Measurements from ENCODE around the gene USP28.

The USP28 gene

DNA sequence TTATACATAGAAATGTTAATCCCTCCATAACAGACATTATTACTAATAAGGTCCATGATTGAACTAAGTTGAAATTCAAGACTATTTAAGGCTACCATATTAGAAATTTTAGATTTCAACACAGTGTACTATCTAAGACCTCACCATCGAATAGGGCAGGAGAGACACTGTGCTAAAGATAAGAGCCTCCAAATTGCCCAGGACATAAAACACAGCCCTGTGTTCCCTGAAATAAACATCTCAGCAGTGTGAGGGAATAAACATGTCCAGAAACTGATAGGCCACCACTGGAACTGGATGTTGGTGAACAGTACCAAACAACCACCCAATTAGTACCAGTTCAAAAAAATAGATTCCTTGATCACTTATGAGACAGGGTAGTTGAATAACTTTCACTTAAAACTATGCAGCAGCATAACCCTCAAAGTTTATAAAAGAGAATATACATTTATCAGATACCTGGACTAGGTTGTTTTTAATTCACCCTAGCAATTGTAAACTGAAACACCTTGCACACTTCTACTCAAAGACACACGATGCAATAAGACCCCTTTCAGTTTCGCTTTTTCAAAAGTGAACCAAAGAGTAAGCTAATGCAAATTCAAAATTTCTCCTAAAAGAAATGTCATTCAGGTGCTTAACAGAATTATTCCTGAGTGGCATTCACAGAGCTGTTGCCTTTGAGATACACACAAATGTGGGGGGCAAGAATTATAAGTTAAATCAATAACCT, 34.3 kb downstream of the USP28 start:
- H3K27ac ChIP-seq (ENCODE audit: insufficient read depth, low read length, poor library complexity, severe bottlenecking): no peak overlapping the region
- no peak overlapping the region for H3K4me3 ChIP-seq (ENCODE audit: insufficient read depth, low read depth, low read length, poor library complexity, severe bottlenecking)
- DNase-seq: no peak

GRCh38 chr11:113839842-113840241, 35.5 kb downstream of the USP28 start:
- no peak for DNase-seq
- Histone ChIP-seq H3K4me3 (ENCODE audit: insufficient read depth, low read depth, low read length, poor library complexity, severe bottlenecking) (no peak overlapping the region), H3K4me1 (ENCODE audit: control insufficient read depth, insufficient read depth, low read length, poor library complexity, severe bottlenecking) (no peaks in the 10 kb centered on the region), H3K9me3 (ENCODE audit: control insufficient read depth, low read length) (no peaks in the 10 kb centered on the region), H3K27me3 (replicated peaks; ENCODE audit: control insufficient read depth, insufficient read depth, low read length, poor library complexity, severe bottlenecking) (no peaks in the 10 kb centered on the region), H3K36me3 (ENCODE audit: control insufficient read depth, insufficient read depth, low read length) (no peaks in the 10 kb centered on the region), H3K27ac (ENCODE audit: insufficient read depth, low read length, poor library complexity, severe bottlenecking) (no peak overlapping the region)

More for the DNA sequence above, 34.3 kb downstream of the USP28 start:
- Histone ChIP-seq H3K9me3 (ENCODE audit: control insufficient read depth, low read length) (no peaks in the 10 kb centered on the region), H3K4me1 (ENCODE audit: control insufficient read depth, insufficient read depth, low read length, poor library complexity, severe bottlenecking) (no peaks in the 10 kb centered on the region), H3K27me3 (replicated peaks; ENCODE audit: control insufficient read depth, insufficient read depth, low read length, poor library complexity, severe bottlenecking) (no peaks in the 10 kb centered on the region), H3K36me3 (ENCODE audit: control insufficient read depth, insufficient read depth, low read length) (no peaks in the 10 kb centered on the region)

DNA sequence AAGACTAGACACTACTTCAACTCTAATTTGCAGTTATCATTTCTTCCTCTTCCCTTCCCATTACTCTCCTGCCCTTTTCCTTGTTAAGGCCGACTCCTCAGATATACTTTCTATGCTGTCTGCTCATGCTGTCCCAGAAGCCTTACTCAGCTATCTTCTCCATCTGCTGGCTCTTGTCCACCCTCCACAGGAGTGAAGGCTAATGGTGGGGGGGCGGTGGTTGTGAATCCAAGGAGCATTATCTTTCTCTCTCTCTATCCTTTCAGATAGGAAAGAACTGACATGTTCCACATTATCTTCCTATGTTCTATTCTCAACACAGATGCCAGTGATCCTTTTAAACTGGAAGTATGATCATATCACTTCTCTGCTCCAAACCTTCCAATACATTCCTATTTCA, 37.4 kb downstream of the USP28 start:
- DNase-seq: no peak
- H3K36me3 ChIP-seq (ENCODE audit: control insufficient read depth, insufficient read depth, low read length): no peaks in the 10 kb centered on the region
- no peaks in the 10 kb centered on the region for H3K9me3 ChIP-seq (ENCODE audit: control insufficient read depth, low read length)
- H3K4me3 ChIP-seq (ENCODE audit: insufficient read depth, low read depth, low read length, poor library complexity, severe bottlenecking): no peak overlapping the region
- no peaks in the 10 kb centered on the region for H3K27me3 ChIP-seq (replicated peaks; ENCODE audit: control insufficient read depth, insufficient read depth, low read length, poor library complexity, severe bottlenecking)
- no peak overlapping the region for H3K27ac ChIP-seq (ENCODE audit: insufficient read depth, low read length, poor library complexity, severe bottlenecking)
- no peaks in the 10 kb centered on the region for H3K4me1 ChIP-seq (ENCODE audit: control insufficient read depth, insufficient read depth, low read length, poor library complexity, severe bottlenecking)

DNA sequence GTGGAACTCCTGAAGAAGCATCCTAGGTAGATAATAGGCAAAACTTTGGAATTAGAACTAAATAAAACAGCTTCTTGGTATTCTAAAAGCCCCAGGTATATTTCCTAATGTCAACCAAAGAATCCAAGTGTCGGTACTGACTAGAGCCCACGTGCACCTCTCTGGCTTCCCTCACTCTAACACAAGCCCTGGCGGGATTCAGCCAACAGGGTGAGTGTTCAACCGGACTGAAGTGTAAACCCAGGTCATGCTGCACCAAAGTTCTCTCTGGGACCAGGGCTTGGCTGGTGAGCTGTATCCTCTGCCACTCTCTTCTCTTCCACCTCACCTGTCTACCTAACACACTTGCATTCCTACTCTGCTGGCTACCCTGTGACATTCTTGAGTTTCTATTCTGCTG, 40.1 kb downstream of the USP28 start:
- no peaks in the 10 kb centered on the region for H3K9me3 ChIP-seq (ENCODE audit: control insufficient read depth, low read length)
- no peak for DNase-seq
- no peaks in the 10 kb centered on the region for H3K36me3 ChIP-seq (ENCODE audit: control insufficient read depth, insufficient read depth, low read length)
- H3K27ac ChIP-seq (ENCODE audit: insufficient read depth, low read length, poor library complexity, severe bottlenecking): no peak overlapping the region
- H3K4me3 ChIP-seq (ENCODE audit: insufficient read depth, low read depth, low read length, poor library complexity, severe bottlenecking): no peak overlapping the region
- no peaks in the 10 kb centered on the region for H3K27me3 ChIP-seq (replicated peaks; ENCODE audit: control insufficient read depth, insufficient read depth, low read length, poor library complexity, severe bottlenecking)
- H3K4me1 ChIP-seq (ENCODE audit: control insufficient read depth, insufficient read depth, low read length, poor library complexity, severe bottlenecking): no peaks in the 10 kb centered on the region

GRCh38 chr11:113833151-113833550, 42.2 kb downstream of the USP28 start:
- H3K9me3 ChIP-seq (ENCODE audit: control insufficient read depth, low read length): no peaks in the 10 kb centered on the region
- no peak overlapping the region for H3K4me3 ChIP-seq (ENCODE audit: insufficient read depth, low read depth, low read length, poor library complexity, severe bottlenecking)
- H3K27ac ChIP-seq (ENCODE audit: insufficient read depth, low read length, poor library complexity, severe bottlenecking): no peak overlapping the region
- H3K4me1 ChIP-seq (ENCODE audit: control insufficient read depth, insufficient read depth, low read length, poor library complexity, severe bottlenecking): no peaks in the 10 kb centered on the region
- DNase-seq: no peak
- no peaks in the 10 kb centered on the region for H3K27me3 ChIP-seq (replicated peaks; ENCODE audit: control insufficient read depth, insufficient read depth, low read length, poor library complexity, severe bottlenecking)
- no peaks in the 10 kb centered on the region for H3K36me3 ChIP-seq (ENCODE audit: control insufficient read depth, insufficient read depth, low read length)

GRCh38 chr11:113831314-113831713, 44.1 kb downstream of the USP28 start:
- Histone ChIP-seq H3K27me3 (replicated peaks; ENCODE audit: control insufficient read depth, insufficient read depth, low read length, poor library complexity, severe bottlenecking) (no peaks in the 10 kb centered on the region), H3K4me1 (ENCODE audit: control insufficient read depth, insufficient read depth, low read length, poor library complexity, severe bottlenecking) (no peaks in the 10 kb centered on the region), H3K27ac (ENCODE audit: insufficient read depth, low read length, poor library complexity, severe bottlenecking) (no peak overlapping the region), H3K36me3 (ENCODE audit: control insufficient read depth, insufficient read depth, low read length) (peaks cover 3% of the 10 kb centered on the region), H3K9me3 (ENCODE audit: control insufficient read depth, low read length) (no peaks in the 10 kb centered on the region), H3K4me3 (ENCODE audit: insufficient read depth, low read depth, low read length, poor library complexity, severe bottlenecking) (no peak overlapping the region)
- DNase-seq: no peak

- peaks cover 3% of the 10 kb centered on the region for H3K36me3 ChIP-seq (ENCODE audit: control insufficient read depth, insufficient read depth, low read length)
- no peaks in the 10 kb centered on the region for H3K27me3 ChIP-seq (replicated peaks; ENCODE audit: control insufficient read depth, insufficient read depth, low read length, poor library complexity, severe bottlenecking)
- no peaks in the 10 kb centered on the region for H3K4me1 ChIP-seq (ENCODE audit: control insufficient read depth, insufficient read depth, low read length, poor library complexity, severe bottlenecking)
- no peak overlapping the region for H3K4me3 ChIP-seq (ENCODE audit: insufficient read depth, low read depth, low read length, poor library complexity, severe bottlenecking)
- DNase-seq: no peak
- H3K27ac ChIP-seq (ENCODE audit: insufficient read depth, low read length, poor library complexity, severe bottlenecking): no peak overlapping the region
- no peaks in the 10 kb centered on the region for H3K9me3 ChIP-seq (ENCODE audit: control insufficient read depth, low read length)
Observed at GRCh38 chr11:113829751-113830150, 45.6 kb downstream of the USP28 start.

GRCh38 chr11:113828191-113828590, 47.2 kb downstream of the USP28 start:
- no peak for DNase-seq
- Histone ChIP-seq H3K27ac (ENCODE audit: insufficient read depth, low read length, poor library complexity, severe bottlenecking) (no peak overlapping the region), H3K9me3 (ENCODE audit: control insufficient read depth, low read length) (no peaks in the 10 kb centered on the region), H3K4me3 (ENCODE audit: insufficient read depth, low read depth, low read length, poor library complexity, severe bottlenecking) (no peak overlapping the region), H3K4me1 (ENCODE audit: control insufficient read depth, insufficient read depth, low read length, poor library complexity, severe bottlenecking) (no peaks in the 10 kb centered on the region), H3K27me3 (replicated peaks; ENCODE audit: control insufficient read depth, insufficient read depth, low read length, poor library complexity, severe bottlenecking) (no peaks in the 10 kb centered on the region), H3K36me3 (ENCODE audit: control insufficient read depth, insufficient read depth, low read length) (peaks cover 3% of the 10 kb centered on the region)

DNA sequence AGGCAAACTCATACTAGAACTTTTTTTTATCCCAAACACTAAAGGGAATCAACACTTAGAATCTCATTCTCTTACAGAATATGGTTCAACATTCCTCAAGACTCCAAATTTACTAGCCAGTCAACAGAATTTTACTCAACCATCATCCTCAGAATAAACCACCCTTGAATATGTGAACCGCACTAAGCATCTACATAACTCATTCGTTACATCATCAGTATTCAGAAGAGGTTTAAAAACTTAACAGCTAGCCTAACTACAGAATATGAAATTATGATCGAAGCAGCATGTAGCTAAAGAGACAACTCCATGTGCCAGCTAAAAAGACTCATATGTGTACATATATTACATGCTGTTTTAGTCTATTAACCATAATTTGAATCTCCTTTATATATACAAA, 47.9 kb downstream of the USP28 start:
- no peak for DNase-seq
- H3K4me1 ChIP-seq (ENCODE audit: control insufficient read depth, insufficient read depth, low read length, poor library complexity, severe bottlenecking): no peaks in the 10 kb centered on the region
- H3K9me3 ChIP-seq (ENCODE audit: control insufficient read depth, low read length): no peaks in the 10 kb centered on the region
- H3K27ac ChIP-seq (ENCODE audit: insufficient read depth, low read length, poor library complexity, severe bottlenecking): no peak overlapping the region
- no peaks in the 10 kb centered on the region for H3K27me3 ChIP-seq (replicated peaks; ENCODE audit: control insufficient read depth, insufficient read depth, low read length, poor library complexity, severe bottlenecking)
- H3K36me3 ChIP-seq (ENCODE audit: control insufficient read depth, insufficient read depth, low read length): peaks cover 3% of the 10 kb centered on the region
- no peak overlapping the region for H3K4me3 ChIP-seq (ENCODE audit: insufficient read depth, low read depth, low read length, poor library complexity, severe bottlenecking)

DNA sequence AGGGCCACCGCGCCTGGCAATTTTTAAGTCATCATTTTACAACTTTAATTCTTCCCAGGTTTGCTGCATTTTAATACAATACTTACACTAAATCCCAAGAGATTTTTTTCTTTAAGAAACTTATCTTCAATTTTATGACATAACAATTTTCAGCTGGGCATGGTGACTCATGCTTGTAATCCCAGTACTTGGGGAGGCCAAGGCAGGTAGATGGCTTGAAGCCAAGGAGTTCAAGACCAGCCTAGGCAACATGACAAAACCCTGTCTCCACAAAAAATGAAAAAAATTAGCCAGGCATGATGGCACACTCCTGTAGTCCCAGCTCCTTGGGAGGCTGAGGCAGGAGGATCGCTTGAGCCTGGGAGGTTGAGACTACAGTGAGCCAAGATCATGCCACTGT, 56.9 kb downstream of the USP28 start:
- H3K36me3 ChIP-seq (ENCODE audit: control insufficient read depth, insufficient read depth, low read length): peaks cover 3% of the 10 kb centered on the region
- no peaks in the 10 kb centered on the region for H3K27me3 ChIP-seq (replicated peaks; ENCODE audit: control insufficient read depth, insufficient read depth, low read length, poor library complexity, severe bottlenecking)
- no peaks in the 10 kb centered on the region for H3K9me3 ChIP-seq (ENCODE audit: control insufficient read depth, low read length)
- H3K27ac ChIP-seq (ENCODE audit: insufficient read depth, low read length, poor library complexity, severe bottlenecking): no peak overlapping the region
- H3K4me1 ChIP-seq (ENCODE audit: control insufficient read depth, insufficient read depth, low read length, poor library complexity, severe bottlenecking): no peaks in the 10 kb centered on the region
- no peak for DNase-seq
- no peak overlapping the region for H3K4me3 ChIP-seq (ENCODE audit: insufficient read depth, low read depth, low read length, poor library complexity, severe bottlenecking)
